Ovary (tissue), 3 donors: ENCODE results near the gene FTO.

Source experiments
- CTCF ChIP-seq, 3 donors: fragments of 450-650 bp in 2 of 3; fragments of 200-600 bp in 1 of 3; IDR thresholded peaks; one replicate each; pipeline versions ENCODE4 v1.5.1 to v1.8.0; 2016 to 2022; ENCODE audit warnings: antibody characterized with exemption in 3 of 3, mild to moderate bottlenecking in 1 of 3
- EP300 ChIP-seq: sonication (generic); formaldehyde crosslinking; IDR thresholded peaks from one replicate; pipeline ENCODE4 v1.6.1; 2017; ENCODE audit warnings: antibody characterized with exemption
- POLR2A ChIP-seq: fragments of 450-650 bp; IDR thresholded peaks from one replicate; pipeline ENCODE4 v1.6.1; 2017; ENCODE audit warnings: antibody characterized with exemption, mild to moderate bottlenecking, moderate library complexity
- donor health status: DM: no; HTN: no; CAD: no.

- TF ChIP-seq EP300 = no peak
- no peak for TF ChIP-seq CTCF (IDR thresholded peaks at IDR 0.05)
- TF ChIP-seq POLR2A = no peak
Observed at GRCh38 chr16:53704445-53704813, 473 bp downstream of the FTO start.
